ENCODE measurements around the gene NME3.

DNA sequence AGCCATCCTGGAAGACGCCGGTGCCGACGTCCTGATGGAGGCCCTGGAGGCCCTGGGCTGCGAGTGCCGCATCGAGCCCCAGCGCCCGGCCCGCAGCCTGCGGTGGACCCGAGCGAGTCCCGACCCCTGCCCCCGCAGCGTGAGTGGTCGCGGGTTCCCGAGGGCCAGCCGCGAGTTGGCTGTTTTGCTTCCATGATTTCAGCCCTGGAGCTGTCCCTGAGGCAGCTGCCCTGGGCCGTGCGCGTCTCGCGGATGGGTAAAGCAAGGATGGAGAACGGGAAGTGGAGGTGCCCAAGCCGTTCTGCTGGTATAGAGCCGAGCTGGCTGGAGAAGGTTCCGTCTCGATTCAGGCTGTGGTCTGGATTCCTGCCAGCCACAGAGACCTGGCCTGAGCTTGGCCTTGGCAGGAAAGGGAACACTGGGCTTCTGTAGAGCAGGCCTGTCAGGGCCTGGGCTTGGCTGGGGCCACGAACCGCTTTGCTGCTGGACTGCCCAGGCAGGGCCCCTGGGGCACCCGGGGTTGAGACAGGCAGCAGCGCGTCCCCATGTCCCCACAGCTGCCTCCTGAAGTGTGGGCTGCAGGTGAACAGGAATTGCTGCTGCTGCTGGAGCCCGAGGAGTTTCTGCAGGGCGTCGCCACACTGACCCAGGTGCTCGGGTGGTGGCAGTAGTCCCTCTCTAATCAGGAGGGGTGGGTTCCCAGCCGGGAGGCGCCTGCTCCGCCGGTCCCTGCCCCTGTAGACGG, 2.5 kb upstream of the NME3 start:
- TF ChIP-seq, protein P1, sequence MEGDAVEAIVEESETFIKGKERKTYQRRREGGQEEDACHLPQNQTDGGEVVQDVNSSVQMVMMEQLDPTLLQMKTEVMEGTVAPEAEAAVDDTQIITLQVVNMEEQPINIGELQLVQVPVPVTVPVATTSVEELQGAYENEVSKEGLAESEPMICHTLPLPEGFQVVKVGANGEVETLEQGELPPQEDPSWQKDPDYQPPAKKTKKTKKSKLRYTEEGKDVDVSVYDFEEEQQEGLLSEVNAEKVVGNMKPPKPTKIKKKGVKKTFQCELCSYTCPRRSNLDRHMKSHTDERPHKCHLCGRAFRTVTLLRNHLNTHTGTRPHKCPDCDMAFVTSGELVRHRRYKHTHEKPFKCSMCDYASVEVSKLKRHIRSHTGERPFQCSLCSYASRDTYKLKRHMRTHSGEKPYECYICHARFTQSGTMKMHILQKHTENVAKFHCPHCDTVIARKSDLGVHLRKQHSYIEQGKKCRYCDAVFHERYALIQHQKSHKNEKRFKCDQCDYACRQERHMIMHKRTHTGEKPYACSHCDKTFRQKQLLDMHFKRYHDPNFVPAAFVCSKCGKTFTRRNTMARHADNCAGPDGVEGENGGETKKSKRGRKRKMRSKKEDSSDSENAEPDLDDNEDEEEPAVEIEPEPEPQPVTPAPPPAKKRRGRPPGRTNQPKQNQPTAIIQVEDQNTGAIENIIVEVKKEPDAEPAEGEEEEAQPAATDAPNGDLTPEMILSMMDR (IDR thresholded peaks at IDR 0.05; ENCODE audit: extremely low read depth in 1 of 2, insufficient read depth in 1 of 2, low read depth in 1 of 2, low read length in 2 of 2): no peak
- TF ChIP-seq POLR2AphosphoS5 (IDR thresholded peaks at IDR 0.05; ENCODE audit: insufficient read depth, low read depth, low read length) (no peak), MYC (IDR thresholded peaks at IDR 0.05; ENCODE audit: low read depth, low read length) (no peak), EZH2 (IDR thresholded peaks at IDR 0.05; ENCODE audit: borderline replicate concordance, low read depth, low read length, severe bottlenecking) (no peak), POLR2A (IDR thresholded peaks at IDR 0.05; ENCODE audit: low read depth, low read length) (no peak), JUN (IDR thresholded peaks at IDR 0.05; ENCODE audit: borderline replicate concordance, insufficient read depth, insufficient read length, low read depth) (no peak), FOS (IDR thresholded peaks at IDR 0.05; ENCODE audit: borderline replicate concordance, insufficient read depth, low read length) (no peak)
- TF ChIP-seq, protein P2, sequence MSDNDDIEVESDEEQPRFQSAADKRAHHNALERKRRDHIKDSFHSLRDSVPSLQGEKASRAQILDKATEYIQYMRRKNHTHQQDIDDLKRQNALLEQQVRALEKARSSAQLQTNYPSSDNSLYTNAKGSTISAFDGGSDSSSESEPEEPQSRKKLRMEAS (IDR thresholded peaks at IDR 0.05; ENCODE audit: insufficient read depth, insufficient read length): no peak

All from endothelial cell of umbilical vein (primary cell).